ENCODE measurements around the gene TMPRSS2.

GRCh38 chr21:41428311-41428710 lies 79.6 kb downstream of the TMPRSS2 start:
- no peak for TF ChIP-seq CTCF (IDR thresholded peaks at IDR 0.05)
- TF ChIP-seq POLR2A (IDR thresholded peaks at IDR 0.05), result no peak

Data from Peyer's patch (tissue), 4 donors.